Panc1 (cell line): ENCODE measurements around the gene APBB1IP. TPM values are rescaled to one million over a fixed set of nuclear protein-coding genes. Genes with fewer than 3 reads are reported as not detected.

Experiments used
- ATAC-seq: fragments of 200-7000 bp; cut with Tn5 transposase; 2 replicates; pipeline ENCODE4 v1.9.1; 2020; ENCODE audit warnings: mild to moderate bottlenecking, moderate library complexity
- BruUV-seq: library from RNA; stranded (reverse); fragments of 400-500 nt; replicated peaks from 2 replicates; lab custom pipeline; 2021; lab: Mats Ljungman, UMichigan
- CTCF ChIA-PET: fragments of 300-600 bp; sonication (Branson Sonifier 250); formaldehyde crosslinking; loops from one replicate; lab custom pipeline; 2022; ENCODE audit warnings: antibody characterized with exemption; lab: Charles Lee
- POLR2A ChIA-PET: fragments of 300-600 bp; sonication (Branson Sonifier 250); formaldehyde crosslinking; loops from one replicate; lab custom pipeline; 2022; ENCODE audit warnings: antibody characterized with exemption; lab: Charles Lee
- DNase-seq: peaks from one replicate; pipeline ENCODE4 v3.0.0-alpha.2; 2010; ENCODE audit warnings: low read depth, low spot score
- H3K27ac ChIP-seq: 2 replicates; pipeline ENCODE4 v1.5.1; 2011; ENCODE audit warnings: mild to moderate bottlenecking, low read length, inconsistent platforms
- H3K27me3 ChIP-seq: fragments of 200-500 bp; sonication (Bioruptor generic); 2 replicates; pipeline ENCODE4 v1.6.0; 2014; ENCODE audit warnings: low read length, inconsistent platforms; ENCODE audit not compliant: control insufficient read depth, insufficient read depth
- H3K36me3 ChIP-seq: fragments of 200-500 bp; sonication (Bioruptor generic); 2 replicates; pipeline ENCODE4 v1.5.1; 2014; ENCODE audit warnings: inconsistent platforms, mild to moderate bottlenecking, low read length, moderate library complexity; ENCODE audit not compliant: control insufficient read depth, insufficient read depth
- H3K4me1 ChIP-seq: 2 replicates; pipeline ENCODE4 v1.5.1; 2011; ENCODE audit warnings: inconsistent platforms, mild to moderate bottlenecking, low read length, moderate library complexity; ENCODE audit not compliant: control insufficient read depth, insufficient read depth
- H3K4me3 ChIP-seq, 2 experiments: 2 replicates each; pipeline ENCODE4 v1.5.1; 2011 to 2012; ENCODE audit warnings: low read depth in 2 of 2, low read length in 2 of 2, mild to moderate bottlenecking in 2 of 2, inconsistent platforms in 1 of 2, moderate library complexity in 1 of 2
- H3K9me3 ChIP-seq: fragments of 200-500 bp; sonication (Bioruptor generic); 2 replicates; pipeline ENCODE4 v1.5.1; 2014; ENCODE audit warnings: low read depth, mild to moderate bottlenecking, inconsistent platforms, low read length, moderate library complexity; ENCODE audit not compliant: control insufficient read depth, insufficient read depth
- CTCF ChIP-seq: fragments of 450-650 bp; IDR thresholded peaks from 2 replicates; pipeline ENCODE4 v1.5.1; 2017; ENCODE audit warnings: mild to moderate bottlenecking
- POLR2AphosphoS5 ChIP-seq: IDR thresholded peaks from 2 replicates; pipeline ENCODE4 v1.6.1; 2012; ENCODE audit warnings: mild to moderate bottlenecking, low read depth, low read length, moderate library complexity
- REST ChIP-seq, 2 experiments: IDR thresholded peaks; 2 replicates each; pipeline ENCODE4 v1.6.1; 2011 to 2012; ENCODE audit warnings: low read depth in 2 of 2, control low read depth in 1 of 2, low read length in 1 of 2, mild to moderate bottlenecking in 1 of 2, moderate library complexity in 1 of 2; ENCODE audit not compliant: insufficient read depth in 1 of 2
- SIN3A ChIP-seq: IDR thresholded peaks from 2 replicates; pipeline ENCODE4 v1.6.1; 2012; ENCODE audit warnings: low read depth, mild to moderate bottlenecking, low read length, moderate library complexity, borderline replicate concordance; ENCODE audit not compliant: insufficient read depth
- TCF7L2 ChIP-seq: IDR thresholded peaks from 2 replicates; pipeline ENCODE4 v1.6.1; 2011; ENCODE audit warnings: mild to moderate bottlenecking, low read depth, low read length, inconsistent platforms
- in situ Hi-C: cut with HindIII; loops from 2 replicates; pipeline ENCODE4 v1.10.0; 2016; ENCODE audit warnings: low sequenced_read_pairs, low pct_unique_long_range_greater_than_20kb
- intact Hi-C: fragments of 100-400 bp; cut with micrococcal nuclease; formaldehyde crosslinking; loops from one replicate; pipeline ENCODE4 v1.10.0; 2022; ENCODE audit not compliant: unreplicated experiment
- total RNA-seq: library from RNA; stranded (reverse); gene quantifications from one replicate; pipeline ENCODE4 v1.2.1, GENCODE V29; 2021; ENCODE audit not compliant: unreplicated experiment

Gene APBB1IP
- total RNA-seq, 1 experiment from 2014 or later: 0.21 TPM

- POLR2A ChIA-PET: no interaction called here
- intact Hi-C loops (no loop called here), in situ Hi-C loops (no loop called here)
Observed at GRCh38 chr10:26566525-26567350, 128.6 kb downstream of the APBB1IP start.

GRCh38 chr10:26567351-26567721 is 129.2 kb downstream of the APBB1IP start:
- ATAC-seq (peak; percentile 53; the same call in 1 of the 2 replicates), DNase-seq (no peak)
- no peaks in the 10 kb centered on the region for H3K4me1 ChIP-seq
- BruUV-seq: no TSS peak
- CTCF ChIA-PET: interaction anchor here (0.7 kb wide), 1 partner anchor 60 kb away, joined by 3 read pairs; no protein-coding TSS in a partner anchor
- H3K9me3 ChIP-seq: no peaks in the 10 kb centered on the region
- H3K36me3 ChIP-seq: no peaks in the 10 kb centered on the region
- H3K27ac ChIP-seq: no peak overlapping the region
- POLR2A ChIA-PET: no interaction called here
- H3K27me3 ChIP-seq: peaks cover 14% of the 10 kb centered on the region
- in situ Hi-C loops: no loop called here
- H3K4me3 ChIP-seq: peak overlapping the region; percentile 9 to 11; a peak in 2 of 4 replicates
- intact Hi-C loops: no loop called here
- no peak for TF ChIP-seq TCF7L2
- TF ChIP-seq POLR2AphosphoS5: no peak
- no peak for TF ChIP-seq SIN3A
- no peak for TF ChIP-seq REST (IDR thresholded peaks at IDR 0.05; ENCODE audit: insufficient read depth in 1 of 2, low read depth in 2 of 2, low read length in 1 of 2)

More at GRCh38 chr10:26566525-26567350, 128.6 kb downstream of the APBB1IP start:
- CTCF ChIA-PET: interaction anchor here (0.7 kb wide), 1 partner anchor 60 kb away, joined by 3 read pairs; no protein-coding TSS in a partner anchor
- no peak overlapping the region for H3K27ac ChIP-seq
- H3K9me3 ChIP-seq: no peaks in the 10 kb centered on the region
- no peaks in the 10 kb centered on the region for H3K36me3 ChIP-seq
- ATAC-seq: peak; percentile 48; the same call in 1 of the 2 replicates
- peaks cover 14% of the 10 kb centered on the region for H3K27me3 ChIP-seq
- no peaks in the 10 kb centered on the region for H3K4me1 ChIP-seq
- peak overlapping the region in 1 of 2 experiments; percentile 12; a peak in 1 of 4 replicates for H3K4me3 ChIP-seq
- BruUV-seq: no TSS peak
- no peak for TF ChIP-seq CTCF
- no peak for TF ChIP-seq TCF7L2
- TF ChIP-seq REST (IDR thresholded peaks at IDR 0.05; ENCODE audit: insufficient read depth in 1 of 2, low read depth in 2 of 2, low read length in 1 of 2): no peak
- TF ChIP-seq SIN3A: no peak
- no peak for TF ChIP-seq POLR2AphosphoS5
- DNase-seq: no peak
